Measurements from ENCODE around the gene RILP.

Gene RILP

DNA sequence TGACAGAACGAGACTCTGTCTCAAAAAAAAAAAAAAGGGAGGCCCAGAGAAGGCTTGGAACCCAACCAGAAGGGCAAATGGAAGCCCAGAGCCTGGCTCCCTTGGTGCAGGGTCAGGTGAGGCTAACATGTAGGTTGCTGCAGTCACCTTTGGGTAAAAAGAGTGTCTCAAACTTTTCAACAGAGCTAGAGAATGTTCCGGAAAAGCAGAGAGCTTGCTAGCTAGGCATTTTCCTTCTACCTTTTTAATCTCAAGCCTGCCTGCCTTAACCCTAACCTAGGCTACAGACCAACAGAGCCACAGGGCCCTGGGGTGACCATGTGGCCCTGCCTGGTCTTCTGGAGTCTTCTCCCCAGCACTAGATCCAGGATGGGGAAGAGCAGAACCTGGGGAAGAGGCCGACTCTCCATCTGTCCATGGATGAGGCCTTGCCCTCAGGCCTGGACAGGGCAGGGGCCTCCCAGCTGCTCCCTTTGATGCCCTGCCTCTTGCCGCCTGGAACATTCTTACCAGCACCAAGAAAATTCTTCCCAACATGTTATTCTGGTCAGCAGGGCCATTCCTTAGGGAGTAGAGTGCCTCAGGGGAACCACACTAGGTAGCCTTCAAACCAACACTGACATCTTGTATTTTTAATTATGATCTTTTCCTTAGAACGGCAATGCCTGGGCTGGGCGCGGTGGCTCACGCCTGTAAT is 51.1 kb downstream of the RILP start:
- peaks cover 42% of the 10 kb centered on the region for H3K4me1 ChIP-seq (ENCODE audit: control insufficient read depth, low read length)
- no peaks in the 10 kb centered on the region for H3K9me3 ChIP-seq (ENCODE audit: control insufficient read depth, insufficient read depth, low read length)
- H3K4me3 ChIP-seq (ENCODE audit: low read length): no peak overlapping the region
- H3K27me3 ChIP-seq (ENCODE audit: control insufficient read depth, low read length): no peaks in the 10 kb centered on the region
- peaks cover 44% of the 10 kb centered on the region for H3K36me3 ChIP-seq (ENCODE audit: control insufficient read depth, low read length)
- peaks cover 18% of the 10 kb centered on the region for H3F3A ChIP-seq (ENCODE audit: control insufficient read depth, insufficient read depth)
- no peak overlapping the region for H3K4me2 ChIP-seq (ENCODE audit: low read length)
- H3K27ac ChIP-seq (ENCODE audit: low read depth, low read length): peak overlapping the region; percentile 16
- H4K20me1 ChIP-seq (ENCODE audit: control insufficient read depth, insufficient read depth, low read depth, low read length): no peaks in the 10 kb centered on the region
- no peaks in the 10 kb centered on the region for H3K9me2 ChIP-seq (replicated peaks; ENCODE audit: control insufficient read depth, low read length)
- H3K79me2 ChIP-seq (ENCODE audit: control insufficient read depth, low read length): peaks cover 50% of the 10 kb centered on the region
- TF ChIP-seq CTCF (IDR thresholded peaks at IDR 0.05; ENCODE audit: low read depth, low read length, poor library complexity, severe bottlenecking) (no peak), EZH2phosphoT487 (IDR thresholded peaks at IDR 0.05; ENCODE audit: borderline replicate concordance, low read length) (no peak)

GRCh38 chr17:1597861-1598342 is 51.8 kb downstream of the RILP start:
- Histone ChIP-seq H3K36me3 (ENCODE audit: control insufficient read depth, low read length) (peaks cover 39% of the 10 kb centered on the region), H3K27me3 (ENCODE audit: control insufficient read depth, low read length) (no peaks in the 10 kb centered on the region), H3K4me2 (ENCODE audit: low read length) (no peak overlapping the region), H3K4me1 (ENCODE audit: control insufficient read depth, low read length) (peaks cover 48% of the 10 kb centered on the region), H4K20me1 (ENCODE audit: control insufficient read depth, insufficient read depth, low read depth, low read length) (no peaks in the 10 kb centered on the region), H3K9me3 (ENCODE audit: control insufficient read depth, insufficient read depth, low read length) (no peaks in the 10 kb centered on the region), H3K9me2 (replicated peaks; ENCODE audit: control insufficient read depth, low read length) (no peaks in the 10 kb centered on the region), H3K27ac (ENCODE audit: low read depth, low read length) (peak overlapping the region; percentile 16; the same call in 1 of the 2 replicates), H3F3A (ENCODE audit: control insufficient read depth, insufficient read depth) (peaks cover 22% of the 10 kb centered on the region), H3K79me2 (ENCODE audit: control insufficient read depth, low read length) (peaks cover 47% of the 10 kb centered on the region), H3K4me3 (ENCODE audit: low read length) (no peak overlapping the region)
- TF ChIP-seq EZH2phosphoT487 (IDR thresholded peaks at IDR 0.05; ENCODE audit: borderline replicate concordance, low read length): no peak
- no peak for TF ChIP-seq CTCF (IDR thresholded peaks at IDR 0.05; ENCODE audit: low read depth, low read length, poor library complexity, severe bottlenecking)
